Right lobe of liver (tissue), 4 donors: ENCODE data around the gene PCSK6.

Experiments used
- CTCF ChIP-seq, 4 donors: fragments of 200-600 bp in 3 of 4; fragments of 450-650 bp in 1 of 4; IDR thresholded peaks; one replicate each; pipeline versions ENCODE4 v1.5.1 to v1.8.0; 2016 to 2022; ENCODE audit warnings: antibody characterized with exemption in 4 of 4, mild to moderate bottlenecking in 2 of 4
- POLR2A ChIP-seq: fragments of 450-650 bp; IDR thresholded peaks from one replicate; pipeline ENCODE4 v1.6.1; 2017; ENCODE audit warnings: antibody characterized with exemption, mild to moderate bottlenecking
- donor health status: DM: no; HTN: no; CAD: no.
- donor health status: DM: no; HTN: no; CAD: no.
- donor health status: DM: no; HTN: yes; CAD: no.

- TF ChIP-seq CTCF (IDR thresholded peaks at IDR 0.05) (no peak), POLR2A (no peak)
These were observed 116.5 kb downstream of the PCSK6 start for GRCh38 chr15:101372960-101373525.
